ENCODE measurements around the gene SERPINC1. TPM values are rescaled to one million over a fixed set of nuclear protein-coding genes. Genes with fewer than 3 reads are reported as not detected.

Gene SERPINC1
- total and polyA plus RNA-seq, 2 of the 8 experiments (the other 6 are each of a cell fraction or from before 2014, with no cell fraction given) = 0.08 TPM; not detected in 1

DNA sequence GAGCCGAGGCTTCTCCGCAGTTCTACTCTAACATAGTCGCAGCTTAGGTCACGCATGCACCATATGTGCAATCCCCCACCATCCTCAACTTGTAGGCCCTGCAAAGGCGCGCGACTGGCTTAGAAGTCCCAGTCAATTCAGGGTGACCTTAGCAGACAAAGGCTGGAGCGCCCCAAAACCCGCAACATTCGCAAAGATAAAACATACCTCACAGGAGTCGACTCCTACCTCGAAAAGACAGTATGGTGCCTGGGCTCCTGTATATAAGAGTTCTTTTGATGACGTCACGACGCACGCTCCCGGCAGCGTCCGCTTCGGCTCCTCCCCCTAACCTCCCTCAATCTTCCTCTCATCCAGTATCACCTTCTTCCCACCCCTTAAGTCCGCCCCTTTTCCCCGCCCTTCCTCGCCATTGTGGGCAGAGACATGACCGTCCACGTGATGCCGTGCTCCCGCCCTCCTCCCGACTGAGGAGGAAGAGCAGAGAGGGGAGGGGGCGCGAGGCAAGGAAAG, 49.3 kb downstream of the SERPINC1 start, which contains the start of gene GAS5 (continued):
- TF ChIP-seq, protein P1, sequence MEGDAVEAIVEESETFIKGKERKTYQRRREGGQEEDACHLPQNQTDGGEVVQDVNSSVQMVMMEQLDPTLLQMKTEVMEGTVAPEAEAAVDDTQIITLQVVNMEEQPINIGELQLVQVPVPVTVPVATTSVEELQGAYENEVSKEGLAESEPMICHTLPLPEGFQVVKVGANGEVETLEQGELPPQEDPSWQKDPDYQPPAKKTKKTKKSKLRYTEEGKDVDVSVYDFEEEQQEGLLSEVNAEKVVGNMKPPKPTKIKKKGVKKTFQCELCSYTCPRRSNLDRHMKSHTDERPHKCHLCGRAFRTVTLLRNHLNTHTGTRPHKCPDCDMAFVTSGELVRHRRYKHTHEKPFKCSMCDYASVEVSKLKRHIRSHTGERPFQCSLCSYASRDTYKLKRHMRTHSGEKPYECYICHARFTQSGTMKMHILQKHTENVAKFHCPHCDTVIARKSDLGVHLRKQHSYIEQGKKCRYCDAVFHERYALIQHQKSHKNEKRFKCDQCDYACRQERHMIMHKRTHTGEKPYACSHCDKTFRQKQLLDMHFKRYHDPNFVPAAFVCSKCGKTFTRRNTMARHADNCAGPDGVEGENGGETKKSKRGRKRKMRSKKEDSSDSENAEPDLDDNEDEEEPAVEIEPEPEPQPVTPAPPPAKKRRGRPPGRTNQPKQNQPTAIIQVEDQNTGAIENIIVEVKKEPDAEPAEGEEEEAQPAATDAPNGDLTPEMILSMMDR (IDR thresholded peaks at IDR 0.05; ENCODE audit: control extremely low read depth in 1 of 3, insufficient read depth in 1 of 3, low read depth in 1 of 3, low read length in 3 of 3) = no peak
- TF ChIP-seq RFX5 (IDR thresholded peaks at IDR 0.05; ENCODE audit: borderline replicate concordance, low read depth, low read length) = no peak
- TF ChIP-seq ASH2L (IDR thresholded peaks at IDR 0.05; ENCODE audit: low read length) = no peak
- TF ChIP-seq SP1 (IDR thresholded peaks at IDR 0.05; ENCODE audit: low read depth, low read length) = peak; percentile 78
- TF ChIP-seq SRF (IDR thresholded peaks at IDR 0.05; ENCODE audit: low read depth, low read length) = no peak
- peak; percentile 96 for TF ChIP-seq GTF2F1 (IDR thresholded peaks at IDR 0.05; ENCODE audit: borderline replicate concordance, low read depth, low read length)
- no peak for TF ChIP-seq GABPA (IDR thresholded peaks at IDR 0.05; ENCODE audit: borderline replicate concordance, insufficient read depth, low read length)
- TF ChIP-seq CTBP2 (IDR thresholded peaks at IDR 0.05; ENCODE audit: borderline replicate concordance, insufficient read depth, insufficient read length, low read length) = no peak
- no peak for TF ChIP-seq CBX5 (IDR thresholded peaks at IDR 0.05; ENCODE audit: low read depth, low read length)
- TF ChIP-seq RBBP5 (IDR thresholded peaks at IDR 0.05; ENCODE audit: borderline replicate concordance, low read depth, low read length) = no peak
- TF ChIP-seq, protein P2, sequence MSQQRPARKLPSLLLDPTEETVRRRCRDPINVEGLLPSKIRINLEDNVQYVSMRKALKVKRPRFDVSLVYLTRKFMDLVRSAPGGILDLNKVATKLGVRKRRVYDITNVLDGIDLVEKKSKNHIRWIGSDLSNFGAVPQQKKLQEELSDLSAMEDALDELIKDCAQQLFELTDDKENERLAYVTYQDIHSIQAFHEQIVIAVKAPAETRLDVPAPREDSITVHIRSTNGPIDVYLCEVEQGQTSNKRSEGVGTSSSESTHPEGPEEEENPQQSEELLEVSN (IDR thresholded peaks at IDR 0.05) = peak; percentile 71
- no peak for TF ChIP-seq BACH1 (IDR thresholded peaks at IDR 0.05; ENCODE audit: low read length)
- no peak for TF ChIP-seq POU5F1 (IDR thresholded peaks at IDR 0.05; ENCODE audit: low read depth, low read length)
- no peak for TF ChIP-seq TEAD4 (IDR thresholded peaks at IDR 0.05; ENCODE audit: low read depth, low read length)
- no peak for TF ChIP-seq BCL11A (IDR thresholded peaks at IDR 0.05; ENCODE audit: low read depth in 2 of 2, low read length in 2 of 2)
- no peak for TF ChIP-seq TCF12 (IDR thresholded peaks at IDR 0.05; ENCODE audit: low read depth, low read length)
- TF ChIP-seq CHD1 (IDR thresholded peaks at IDR 0.05; ENCODE audit: low read depth, low read length) = no peak; the same call in none of the 2 replicates

Data from H1 (cell line).